ENCODE data around the gene FBXL17. TPM values are rescaled to one million over a fixed set of nuclear protein-coding genes. Genes with fewer than 3 reads are reported as not detected.

Gene FBXL17
- total RNA-seq, 4 donors from 2014 or later = 11.5 to 28.6 (median 19.9) TPM

DNA sequence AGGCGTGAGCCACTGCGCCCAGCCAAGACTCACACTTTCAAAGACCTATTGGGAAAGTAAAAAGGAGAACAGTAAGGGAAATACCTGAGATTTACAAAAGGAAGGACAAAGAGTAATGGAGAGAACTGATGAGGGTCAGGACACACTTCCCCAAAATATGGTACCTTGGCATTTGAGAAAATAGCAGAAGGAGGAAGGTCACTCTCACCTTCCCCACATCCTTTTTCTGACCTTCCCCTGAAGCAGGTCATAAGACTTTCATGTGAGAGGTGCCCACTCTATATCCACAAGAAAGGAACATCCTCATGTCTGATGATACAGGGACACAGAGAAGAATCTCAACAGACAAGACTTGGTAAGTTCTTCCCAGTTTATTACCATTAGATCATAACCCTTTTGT is 272.8 kb downstream of the FBXL17 start:
- Histone ChIP-seq H3K4me1 (no peaks in the 10 kb centered on the region), H3K27ac (no peak overlapping the region), H3K4me3 (no peak overlapping the region), H3K9me3 (peaks cover 0 to 4% of the 10 kb centered on the region in 2 donors), H3K27me3 (no peaks in the 10 kb centered on the region), H3K36me3 (no peaks in the 10 kb centered on the region)
- TF ChIP-seq, protein P1, sequence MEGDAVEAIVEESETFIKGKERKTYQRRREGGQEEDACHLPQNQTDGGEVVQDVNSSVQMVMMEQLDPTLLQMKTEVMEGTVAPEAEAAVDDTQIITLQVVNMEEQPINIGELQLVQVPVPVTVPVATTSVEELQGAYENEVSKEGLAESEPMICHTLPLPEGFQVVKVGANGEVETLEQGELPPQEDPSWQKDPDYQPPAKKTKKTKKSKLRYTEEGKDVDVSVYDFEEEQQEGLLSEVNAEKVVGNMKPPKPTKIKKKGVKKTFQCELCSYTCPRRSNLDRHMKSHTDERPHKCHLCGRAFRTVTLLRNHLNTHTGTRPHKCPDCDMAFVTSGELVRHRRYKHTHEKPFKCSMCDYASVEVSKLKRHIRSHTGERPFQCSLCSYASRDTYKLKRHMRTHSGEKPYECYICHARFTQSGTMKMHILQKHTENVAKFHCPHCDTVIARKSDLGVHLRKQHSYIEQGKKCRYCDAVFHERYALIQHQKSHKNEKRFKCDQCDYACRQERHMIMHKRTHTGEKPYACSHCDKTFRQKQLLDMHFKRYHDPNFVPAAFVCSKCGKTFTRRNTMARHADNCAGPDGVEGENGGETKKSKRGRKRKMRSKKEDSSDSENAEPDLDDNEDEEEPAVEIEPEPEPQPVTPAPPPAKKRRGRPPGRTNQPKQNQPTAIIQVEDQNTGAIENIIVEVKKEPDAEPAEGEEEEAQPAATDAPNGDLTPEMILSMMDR (IDR thresholded peaks at IDR 0.05) = no peak
- no peak for TF ChIP-seq POLR2A (IDR thresholded peaks at IDR 0.05)
- intact Hi-C loops (cut with DNase I; ENCODE audit: low total_unique reads) = no loop called here
- DNase-seq = no peak

DNA sequence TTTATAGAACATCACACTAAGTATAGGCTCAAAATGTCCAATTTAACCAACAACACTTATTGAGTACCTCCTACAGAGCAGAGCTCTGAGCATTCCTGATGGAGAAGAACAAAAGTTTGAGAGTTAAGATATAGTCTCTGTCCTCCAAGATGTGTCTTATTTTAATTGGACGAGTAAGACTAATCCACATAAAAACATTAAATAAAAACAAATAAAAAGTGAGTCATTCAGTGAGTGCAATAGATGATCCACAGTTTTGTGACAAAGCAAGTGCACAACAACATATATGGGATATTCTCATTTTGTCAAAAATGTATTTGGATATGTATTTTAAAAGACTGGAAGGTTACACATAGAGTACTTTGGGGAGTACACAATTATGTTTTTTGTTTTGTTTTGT is 277.4 kb downstream of the FBXL17 start:
- Histone ChIP-seq H3K4me3 (no peak overlapping the region), H3K36me3 (no peaks in the 10 kb centered on the region), H3K27ac (no peak overlapping the region), H3K27me3 (no peaks in the 10 kb centered on the region), H3K4me1 (no peaks in the 10 kb centered on the region), H3K9me3 (no peaks in the 10 kb centered on the region)
- TF ChIP-seq POLR2A (IDR thresholded peaks at IDR 0.05) = no peak
- TF ChIP-seq, protein P1 (IDR thresholded peaks at IDR 0.05) = no peak
- DNase-seq = no peak
- intact Hi-C loops (cut with DNase I; ENCODE audit: low total_unique reads) = no loop called here

DNA sequence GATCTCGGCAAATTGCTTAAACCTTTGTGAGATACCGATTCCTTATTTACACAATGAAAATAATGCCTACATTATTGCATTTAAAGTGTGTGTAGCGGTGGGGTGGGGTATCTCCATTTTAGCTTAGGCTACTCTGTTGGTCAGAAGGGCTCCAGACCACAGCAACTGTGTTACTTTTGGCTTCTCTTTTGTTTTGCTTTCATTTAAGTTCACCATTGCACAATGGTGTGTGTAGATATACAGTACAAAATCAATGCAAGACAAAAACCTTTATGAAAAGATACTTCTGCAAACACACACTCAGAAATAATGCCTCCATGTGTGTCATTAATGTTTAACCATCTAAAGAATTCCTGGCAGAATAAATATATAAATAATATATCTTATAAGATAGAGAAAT is 279.4 kb downstream of the FBXL17 start:
- no peak for TF ChIP-seq POLR2A (IDR thresholded peaks at IDR 0.05)
- TF ChIP-seq, protein P1 (IDR thresholded peaks at IDR 0.05) = no peak
- Histone ChIP-seq H3K9me3 (no peaks in the 10 kb centered on the region), H3K27ac (no peak overlapping the region), H3K4me3 (no peak overlapping the region), H3K27me3 (no peaks in the 10 kb centered on the region), H3K4me1 (no peaks in the 10 kb centered on the region), H3K36me3 (no peaks in the 10 kb centered on the region)
- no peak for DNase-seq
- intact Hi-C loops (cut with DNase I; ENCODE audit: low total_unique reads) = no loop called here

DNA sequence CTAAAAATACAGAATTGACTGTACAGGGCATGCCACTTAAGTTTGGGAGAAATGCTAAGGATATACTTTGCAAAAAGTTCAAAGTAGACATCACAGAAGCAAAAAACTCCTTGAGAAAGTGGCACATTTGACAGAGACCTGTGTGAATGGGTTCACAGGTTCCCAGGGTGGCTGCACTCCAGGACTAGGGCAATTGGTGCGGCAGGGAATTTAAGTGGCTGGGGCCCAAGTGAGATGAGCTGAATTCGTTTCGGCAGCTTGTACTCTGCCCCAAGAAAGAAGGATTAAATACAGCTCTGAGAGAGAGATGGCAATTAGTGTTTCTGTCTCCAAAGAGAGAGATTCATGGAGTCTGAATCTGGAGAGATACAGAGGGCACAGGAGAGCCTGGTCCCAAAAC is 280.1 kb downstream of the FBXL17 start:
- H3K4me3 ChIP-seq = no peak overlapping the region
- H3K36me3 ChIP-seq = no peaks in the 10 kb centered on the region
- no peaks in the 10 kb centered on the region for H3K4me1 ChIP-seq
- no peak for TF ChIP-seq POLR2A (IDR thresholded peaks at IDR 0.05)
- TF ChIP-seq, protein P1 (IDR thresholded peaks at IDR 0.05) = no peak
- DNase-seq = no peak
- H3K27ac ChIP-seq = no peak overlapping the region
- H3K27me3 ChIP-seq = no peaks in the 10 kb centered on the region
- intact Hi-C loops (cut with DNase I; ENCODE audit: low total_unique reads) = no loop called here
- no peaks in the 10 kb centered on the region for H3K9me3 ChIP-seq

DNA sequence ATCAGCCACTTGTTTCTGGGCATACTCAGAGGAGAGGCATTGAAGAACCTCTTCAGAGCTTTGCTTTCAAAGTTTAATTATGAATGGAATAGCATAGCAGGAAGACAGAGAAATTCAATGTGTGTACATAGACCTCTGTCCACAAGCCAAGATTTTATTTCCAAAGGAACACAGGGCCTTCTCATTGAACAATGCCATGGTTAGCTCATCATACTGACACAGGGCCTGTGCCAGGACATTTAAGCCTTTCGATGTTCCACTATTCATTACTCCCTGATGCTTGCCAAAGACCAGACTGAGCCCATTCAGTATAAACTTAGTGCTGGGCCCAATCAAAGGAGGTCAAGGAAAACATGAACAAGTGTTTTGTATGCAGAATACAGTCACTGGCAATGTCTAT is 280.8 kb downstream of the FBXL17 start:
- intact Hi-C loops (cut with DNase I; ENCODE audit: low total_unique reads) = no loop called here
- H3K4me1 ChIP-seq = no peaks in the 10 kb centered on the region
- no peak for DNase-seq
- H3K36me3 ChIP-seq = no peaks in the 10 kb centered on the region
- TF ChIP-seq POLR2A (IDR thresholded peaks at IDR 0.05) = no peak
- TF ChIP-seq, protein P1 (IDR thresholded peaks at IDR 0.05) = no peak
- H3K9me3 ChIP-seq = no peaks in the 10 kb centered on the region
- no peak overlapping the region for H3K4me3 ChIP-seq
- no peaks in the 10 kb centered on the region for H3K27me3 ChIP-seq
- H3K27ac ChIP-seq = no peak overlapping the region
